Stimulated activated CD8-positive, alpha-beta memory T cell treated with anti-CD3 and anti-CD28 coated beads, Interleukin-7, amount 100 ng/mL, for 24 hours (primary cell): ENCODE measurements around the gene FOLR3.
A peak's percentile ranks its signal among the peaks of the same experiment; 100 is the strongest.
"Not testable (repeated sequence)": the region's sequence is repeated elsewhere in the genome, so short reads cannot be mapped to it uniquely, and the experiment has no call there.

ENCODE experiments used
- DNase-seq: peaks from one replicate; pipeline ENCODE4 v3.0.0-alpha.2; 2020; ENCODE audit warnings: low read depth

FOLR3 gene

GRCh38 chr11:72123117-72123653 lies 12.3 kb upstream of the FOLR3 start:
- DNase-seq: no peak

DNA sequence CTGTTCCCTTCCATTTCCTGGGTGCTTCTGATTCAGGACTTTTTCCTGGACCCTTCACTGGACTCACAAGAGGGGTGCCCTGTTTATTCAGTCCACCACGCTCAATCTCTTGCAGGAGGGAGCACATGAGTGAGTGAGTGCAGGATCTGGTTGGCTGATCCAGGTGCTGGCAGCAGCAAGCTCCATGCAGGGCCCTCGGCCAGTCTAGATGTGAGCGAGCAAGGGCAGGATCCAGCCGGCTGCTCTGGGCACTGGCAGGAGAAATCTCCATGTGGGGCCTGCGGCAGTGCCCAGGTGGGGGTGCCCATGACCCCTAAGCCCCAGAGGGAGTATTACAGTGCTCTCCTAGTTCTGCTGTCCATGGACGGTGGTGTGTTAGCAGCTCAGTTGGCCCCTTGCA lies 11.5 kb upstream of the FOLR3 start:
- no peak for DNase-seq

DNA sequence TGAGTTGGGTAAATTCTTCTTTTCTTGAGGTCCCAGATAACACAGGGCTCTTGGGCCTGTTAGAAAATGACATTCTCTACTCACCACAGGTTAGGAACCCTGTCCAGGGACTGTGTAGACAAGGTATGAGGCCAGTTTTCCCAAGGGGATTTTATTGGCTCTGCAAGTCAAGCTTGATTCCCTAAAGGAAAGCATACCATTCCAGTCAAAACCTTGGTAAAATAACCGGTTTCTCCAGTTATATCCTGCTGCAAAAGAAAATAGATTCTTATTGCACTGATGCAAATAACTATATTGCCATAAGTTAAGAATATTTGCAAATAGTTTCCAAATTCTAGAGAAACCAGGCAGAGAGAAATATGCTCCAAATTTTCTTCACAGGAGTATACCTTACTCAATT lies 9.6 kb upstream of the FOLR3 start:
- no peak for DNase-seq

- DNase-seq: no peak
Measured at GRCh38 chr11:72127923-72128322, 7.6 kb upstream of the FOLR3 start.

GRCh38 chr11:72129381-72129780 lies 6.1 kb upstream of the FOLR3 start:
- no peak for DNase-seq

DNA sequence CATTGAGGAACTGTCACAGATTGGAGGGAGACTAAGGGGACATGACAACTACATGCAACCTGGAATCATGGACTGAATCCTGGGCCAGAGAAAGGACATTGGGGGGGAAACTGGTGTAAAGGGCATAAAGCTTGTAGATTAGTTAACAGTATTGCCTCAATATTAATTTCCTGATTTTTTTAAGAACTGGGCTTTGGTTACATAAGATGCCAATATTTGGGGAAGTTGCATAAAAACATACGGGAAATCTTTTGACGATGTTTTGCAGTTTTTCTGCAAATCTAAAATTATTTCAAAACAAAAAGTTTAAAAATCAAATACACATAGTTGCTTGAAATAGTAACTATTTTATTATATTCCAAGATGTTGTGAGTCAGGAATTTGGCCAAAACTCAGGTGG lies 2.9 kb upstream of the FOLR3 start:
- DNase-seq: no peak

- no peak for DNase-seq
Measured at GRCh38 chr11:72135891-72136683, 562 bp downstream of the FOLR3 start.

- DNase-seq: no peak
Measured at GRCh38 chr11:72136684-72137262, 1.2 kb downstream of the FOLR3 start.

GRCh38 chr11:72138821-72139390 lies 3.4 kb downstream of the FOLR3 start:
- no peak for DNase-seq

DNA sequence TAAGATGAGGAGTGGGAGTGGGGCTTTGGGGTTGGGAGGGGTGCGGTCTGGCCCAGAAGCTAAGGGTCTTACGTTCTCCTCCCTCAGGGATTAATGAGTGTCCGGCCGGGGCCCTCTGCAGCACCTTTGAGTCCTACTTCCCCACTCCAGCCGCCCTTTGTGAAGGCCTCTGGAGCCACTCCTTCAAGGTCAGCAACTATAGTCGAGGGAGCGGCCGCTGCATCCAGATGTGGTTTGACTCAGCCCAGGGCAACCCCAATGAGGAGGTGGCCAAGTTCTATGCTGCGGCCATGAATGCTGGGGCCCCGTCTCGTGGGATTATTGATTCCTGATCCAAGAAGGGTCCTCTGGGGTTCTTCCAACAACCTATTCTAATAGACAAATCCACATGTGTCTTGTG lies 4.0 kb downstream of the FOLR3 start:
- DNase-seq: no peak

DNA sequence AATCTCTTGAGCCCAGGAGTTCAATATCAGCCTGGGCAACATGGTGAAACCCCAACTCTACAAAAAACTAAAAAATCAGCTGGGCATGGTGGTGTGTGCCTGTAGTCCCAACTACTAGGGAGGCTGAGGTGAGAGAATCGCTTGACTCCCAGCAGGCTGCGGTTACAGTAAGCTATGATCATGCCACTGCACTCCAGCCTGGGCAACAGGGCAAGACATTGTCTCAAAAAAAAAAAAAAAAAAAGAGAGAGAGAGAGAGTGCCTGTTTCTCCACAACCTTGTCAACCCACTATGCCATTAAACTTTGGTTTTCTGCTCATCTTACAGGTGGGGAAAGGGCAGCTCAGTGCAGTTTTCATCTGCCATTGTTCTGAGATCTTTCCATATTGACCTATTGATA lies 5.1 kb downstream of the FOLR3 start:
- no peak for DNase-seq

DNA sequence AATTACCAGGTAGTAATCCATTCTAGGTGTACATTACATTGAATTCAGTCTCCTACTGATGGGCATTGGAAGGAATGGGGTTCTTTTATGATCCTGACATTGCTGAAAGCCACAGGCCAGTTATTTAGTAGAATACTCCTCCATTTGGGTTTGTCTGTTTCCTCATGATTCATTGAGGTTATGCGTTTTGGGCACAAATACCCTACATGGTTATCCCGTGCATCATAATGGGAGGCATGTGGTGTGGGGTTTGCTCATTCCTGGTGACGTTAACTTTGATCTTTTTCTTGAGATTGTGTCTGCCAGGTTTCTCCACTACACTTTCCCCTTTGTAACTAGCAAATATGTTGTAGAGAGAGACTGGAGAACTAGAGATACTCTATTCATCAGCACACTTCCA lies 5.5 kb downstream of the FOLR3 start:
- peak; percentile 2 for DNase-seq

GRCh38 chr11:72142086-72142485 lies 6.6 kb downstream of the FOLR3 start:
- not testable (repeated sequence) for DNase-seq

- not testable (repeated sequence) for DNase-seq
Measured at GRCh38 chr11:72142543-72142942, 7.0 kb downstream of the FOLR3 start.

DNA sequence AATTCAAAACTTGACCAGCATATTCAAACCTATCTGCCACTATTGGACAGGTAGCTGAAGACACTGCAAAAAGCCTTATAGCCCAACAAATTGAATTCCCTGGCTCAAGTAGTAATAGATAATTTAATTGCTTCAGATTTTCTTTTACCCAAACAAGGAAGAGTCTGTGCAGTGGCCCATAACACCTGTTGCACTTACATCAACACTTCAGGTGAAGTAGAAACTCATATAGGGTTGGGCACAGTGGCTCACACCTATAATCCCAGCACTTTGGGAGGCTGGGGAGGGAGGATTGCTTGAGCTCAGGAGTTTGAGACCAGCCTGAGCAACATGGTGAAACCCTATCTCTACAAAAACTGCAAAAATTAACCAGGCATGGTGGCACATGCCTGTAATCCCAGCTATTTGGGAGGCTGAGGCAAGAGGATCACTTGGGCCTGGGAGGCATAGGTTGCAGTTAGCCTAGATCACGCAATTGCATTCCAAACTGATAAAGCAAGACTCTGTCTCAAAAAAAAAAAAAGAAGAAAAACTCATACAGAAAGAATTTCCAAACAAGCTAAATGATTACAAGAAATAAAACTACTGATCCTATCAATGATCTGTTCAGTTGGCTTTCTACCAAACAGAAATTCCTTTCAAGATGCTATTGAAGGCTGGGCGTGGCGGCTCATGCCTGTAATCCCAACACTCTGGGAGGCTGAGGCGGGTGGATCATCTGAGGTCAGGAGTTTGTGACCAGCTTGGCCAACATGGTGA lies 9.5 kb downstream of the FOLR3 start:
- no peak for DNase-seq

GRCh38 chr11:72146625-72147024 lies 11.1 kb downstream of the FOLR3 start:
- no peak for DNase-seq

- DNase-seq: no peak
Measured at GRCh38 chr11:72150882-72151281, 15.4 kb downstream of the FOLR3 start.

DNA sequence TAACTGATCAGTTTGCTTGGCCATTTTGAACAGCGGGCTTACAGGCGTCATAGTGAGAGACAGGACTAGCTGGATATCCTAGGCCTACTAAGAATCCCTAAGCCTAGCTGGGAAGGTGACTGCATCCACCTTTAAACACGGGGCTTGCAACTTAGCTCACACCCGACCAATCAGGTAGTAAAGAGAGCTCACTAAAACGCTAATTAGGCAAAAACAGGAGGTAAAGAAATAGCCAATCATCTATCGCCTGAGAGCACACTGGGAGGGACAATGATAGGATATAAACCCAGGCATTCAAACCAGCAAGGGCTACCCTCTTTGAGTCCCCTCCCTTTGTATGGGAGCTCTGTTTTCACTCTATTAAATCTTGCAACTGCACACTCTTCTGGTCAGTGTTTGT lies 18.3 kb downstream of the FOLR3 start:
- not testable (repeated sequence) for DNase-seq

DNA sequence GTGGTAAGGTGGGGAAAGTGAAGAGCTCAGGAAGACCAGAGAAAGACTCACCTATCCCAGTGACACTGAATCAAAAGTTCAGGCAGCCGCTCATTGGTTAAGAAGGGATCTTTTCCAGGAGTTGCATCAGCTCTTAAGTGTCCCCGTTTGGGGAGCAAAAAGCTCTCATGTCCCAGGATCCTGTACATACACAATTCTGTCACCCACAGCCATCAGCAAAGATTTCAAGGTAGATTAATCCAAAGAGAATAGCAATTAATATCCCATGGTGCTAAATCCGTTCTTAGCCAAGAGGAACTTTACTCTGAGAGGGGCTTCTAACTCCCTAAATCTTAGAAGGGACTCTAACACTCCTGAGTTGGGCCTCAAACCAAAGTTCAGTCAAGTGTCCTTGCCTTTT lies 19.3 kb downstream of the FOLR3 start:
- DNase-seq: no peak

DNA sequence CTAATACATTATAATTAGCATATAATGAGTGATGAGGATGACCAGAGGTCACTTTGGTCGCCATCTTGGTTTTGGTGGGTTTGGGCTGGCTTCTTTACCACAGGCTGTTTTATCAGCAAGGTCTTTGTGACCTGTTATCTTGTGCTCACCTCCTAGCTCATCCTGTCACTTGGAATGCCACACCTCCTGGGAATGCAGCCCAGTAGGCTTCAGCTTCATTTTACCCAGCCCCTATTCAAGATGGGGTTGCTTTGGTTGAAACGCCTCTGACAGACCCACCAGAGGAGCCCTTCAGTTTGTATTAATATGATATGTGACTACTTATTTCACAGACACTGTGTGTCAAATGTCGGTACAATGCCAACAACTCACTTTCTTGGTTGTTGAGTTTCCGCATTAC lies 20.2 kb downstream of the FOLR3 start:
- DNase-seq: no peak

DNA sequence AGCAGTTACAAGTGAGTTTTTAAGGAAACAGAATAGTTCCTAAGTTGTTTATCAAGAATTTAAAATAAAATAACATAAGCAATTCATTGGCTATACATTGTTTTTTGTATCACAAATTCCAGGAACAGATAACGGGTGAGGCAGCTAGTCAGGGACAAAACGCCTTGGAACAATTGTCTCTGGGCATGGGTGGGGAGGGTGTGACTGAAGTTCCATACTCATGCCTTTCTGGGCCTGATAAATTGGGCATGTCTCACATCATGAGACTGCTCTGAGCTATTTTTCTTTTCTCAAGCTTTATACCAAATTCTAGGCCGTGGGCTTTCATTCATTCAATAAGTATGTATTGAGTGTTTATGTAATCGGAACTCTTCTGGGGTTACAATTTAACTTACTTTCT lies 21.6 kb downstream of the FOLR3 start:
- no peak for DNase-seq

DNA sequence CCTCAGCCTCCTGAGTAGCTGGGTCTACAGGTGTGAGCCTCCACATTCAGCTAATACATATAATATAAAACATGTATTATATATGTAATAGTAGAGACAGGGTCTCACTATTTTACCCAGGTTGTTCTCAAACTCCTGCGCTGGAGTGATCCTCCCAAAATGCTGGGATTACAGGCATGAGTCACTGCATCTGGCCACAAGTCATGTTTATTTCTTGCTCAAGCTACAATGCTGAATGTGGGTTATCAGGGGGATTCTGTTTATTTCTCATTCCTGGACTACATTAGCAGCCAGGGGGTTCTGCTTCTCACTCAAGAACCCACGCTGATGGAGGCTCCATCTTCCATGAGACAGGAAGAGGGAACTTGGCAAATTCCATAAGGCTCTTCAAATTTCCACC lies 24.8 kb downstream of the FOLR3 start:
- no peak for DNase-seq
